SJCRH30 (cell line): Measurements from ENCODE around the gene DNAJB6. TPM values are rescaled to one million over a fixed set of nuclear protein-coding genes. Genes with fewer than 3 reads are reported as not detected.
A peak's percentile ranks its signal among the peaks of the same experiment; 100 is the strongest.
"Not testable (repeated sequence)": the region's sequence is repeated elsewhere in the genome, so short reads cannot be mapped to it uniquely, and the experiment has no call there.

ENCODE experiments used
- DNase-seq, 2 experiments: peaks; one replicate each; pipeline ENCODE4 v3.0.0-alpha.2; 2015 to 2020
- H3K27ac ChIP-seq: fragments of 250-450 bp; sonication (Bioruptor Pico); 2 replicates; pipeline ENCODE4 v1.5.1; 2020; ENCODE audit warnings: mild to moderate bottlenecking, moderate library complexity
- H3K27me3 ChIP-seq: fragments of 250-450 bp; sonication (Bioruptor Pico); 2 replicates; pipeline ENCODE4 v1.5.1; 2020; ENCODE audit warnings: mild to moderate bottlenecking, moderate library complexity
- H3K36me3 ChIP-seq: fragments of 250-450 bp; sonication (Bioruptor Pico); 2 replicates; pipeline ENCODE4 v1.5.1; 2020; ENCODE audit warnings: mild to moderate bottlenecking, moderate library complexity
- H3K4me1 ChIP-seq: fragments of 250-450 bp; sonication (Bioruptor Pico); 2 replicates; pipeline ENCODE4 v1.5.1; 2020; ENCODE audit warnings: mild to moderate bottlenecking, moderate library complexity
- H3K4me3 ChIP-seq: fragments of 250-450 bp; sonication (Bioruptor Pico); 2 replicates; pipeline ENCODE4 v1.5.1; 2020; ENCODE audit warnings: mild to moderate bottlenecking, moderate library complexity
- H3K9me3 ChIP-seq: fragments of 250-450 bp; sonication (Bioruptor Pico); replicated peaks from 2 replicates; pipeline ENCODE4 v1.5.1; 2020; ENCODE audit warnings: mild to moderate bottlenecking, moderate library complexity
- total RNA-seq: library from RNA; depleted of rRNA; stranded (reverse); fragments of >200 nt; shearing (Covaris generic); gene quantifications from 2 replicates; pipeline ENCODE4 v1.2.3, GENCODE V29; 2014

Gene DNAJB6
- total RNA-seq, 1 experiment from 2014 or later: 121 TPM

- H3K4me3 ChIP-seq: peak overlapping the region; percentile 23
- peak overlapping the region; percentile 91 for H3K27ac ChIP-seq
- no peaks in the 10 kb centered on the region for H3K36me3 ChIP-seq
- H3K4me1 ChIP-seq: peaks cover 19% of the 10 kb centered on the region
- no peaks in the 10 kb centered on the region for H3K9me3 ChIP-seq
- peak; percentile 42 to 64 for DNase-seq
- no peaks in the 10 kb centered on the region for H3K27me3 ChIP-seq
Observed at GRCh38 chr7:157309988-157310668, 26.7 kb upstream of the DNAJB6 start.

DNA sequence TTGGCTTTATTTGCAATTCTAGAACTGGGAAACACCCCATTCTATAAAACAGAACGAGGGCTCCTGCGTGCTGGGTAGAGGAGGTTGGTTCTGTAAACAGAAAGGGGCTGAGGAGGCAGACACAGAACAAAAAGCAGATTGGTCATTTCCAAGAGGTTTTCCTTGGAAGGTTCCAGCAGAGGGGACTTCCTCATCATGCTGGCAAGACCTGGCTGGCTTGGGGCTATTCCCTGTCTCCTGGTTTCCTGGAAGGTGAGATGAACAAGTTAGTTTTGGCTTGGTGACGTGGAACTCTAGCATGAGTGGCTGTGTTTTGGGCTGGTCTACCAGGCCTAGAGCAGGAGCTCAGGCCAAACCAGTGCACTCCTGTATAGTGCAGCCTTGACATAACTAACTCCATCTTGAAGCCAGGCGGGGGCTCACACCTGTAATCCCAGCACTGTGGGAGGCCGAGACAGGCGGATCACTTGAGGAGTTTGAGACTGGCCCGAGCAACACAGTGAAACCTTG is 26.1 kb upstream of the DNAJB6 start:
- DNase-seq: no peak
- no peaks in the 10 kb centered on the region for H3K9me3 ChIP-seq
- peak overlapping the region; percentile 91 for H3K27ac ChIP-seq
- no peak overlapping the region for H3K4me3 ChIP-seq
- H3K4me1 ChIP-seq: peaks cover 19% of the 10 kb centered on the region
- no peaks in the 10 kb centered on the region for H3K27me3 ChIP-seq
- no peaks in the 10 kb centered on the region for H3K36me3 ChIP-seq

DNA sequence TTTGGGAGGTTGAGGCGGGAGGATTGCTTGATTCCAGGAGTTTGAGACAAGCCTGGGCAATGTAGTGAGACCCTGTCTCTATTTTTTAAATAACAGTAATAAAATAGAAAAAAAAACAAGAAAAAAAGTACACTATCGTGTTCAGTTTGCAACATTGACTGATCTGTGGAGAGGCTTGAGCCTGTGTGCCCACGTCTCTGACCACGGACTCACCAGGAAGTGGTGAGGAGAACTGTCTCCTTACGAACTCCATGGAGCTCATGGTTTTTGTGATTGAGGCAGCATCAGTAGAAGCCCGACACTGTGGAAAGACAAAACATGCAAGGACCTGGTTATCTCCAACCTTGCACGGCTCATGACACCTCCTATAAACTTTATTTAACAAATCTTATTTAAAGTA is 23.9 kb upstream of the DNAJB6 start:
- Histone ChIP-seq H3K4me3 (no peak overlapping the region), H3K27ac (no peak overlapping the region), H3K4me1 (peaks cover 20% of the 10 kb centered on the region), H3K36me3 (no peaks in the 10 kb centered on the region), H3K27me3 (no peaks in the 10 kb centered on the region; the same call in 1 of the 2 replicates), H3K9me3 (no peaks in the 10 kb centered on the region)
- DNase-seq: no peak

GRCh38 chr7:157313645-157314044 is 23.2 kb upstream of the DNAJB6 start:
- Histone ChIP-seq H3K27ac (no peak overlapping the region), H3K4me1 (peaks cover 26% of the 10 kb centered on the region), H3K27me3 (no peaks in the 10 kb centered on the region; the same call in 1 of the 2 replicates), H3K36me3 (no peaks in the 10 kb centered on the region), H3K9me3 (no peaks in the 10 kb centered on the region), H3K4me3 (no peak overlapping the region)
- DNase-seq: no peak

DNA sequence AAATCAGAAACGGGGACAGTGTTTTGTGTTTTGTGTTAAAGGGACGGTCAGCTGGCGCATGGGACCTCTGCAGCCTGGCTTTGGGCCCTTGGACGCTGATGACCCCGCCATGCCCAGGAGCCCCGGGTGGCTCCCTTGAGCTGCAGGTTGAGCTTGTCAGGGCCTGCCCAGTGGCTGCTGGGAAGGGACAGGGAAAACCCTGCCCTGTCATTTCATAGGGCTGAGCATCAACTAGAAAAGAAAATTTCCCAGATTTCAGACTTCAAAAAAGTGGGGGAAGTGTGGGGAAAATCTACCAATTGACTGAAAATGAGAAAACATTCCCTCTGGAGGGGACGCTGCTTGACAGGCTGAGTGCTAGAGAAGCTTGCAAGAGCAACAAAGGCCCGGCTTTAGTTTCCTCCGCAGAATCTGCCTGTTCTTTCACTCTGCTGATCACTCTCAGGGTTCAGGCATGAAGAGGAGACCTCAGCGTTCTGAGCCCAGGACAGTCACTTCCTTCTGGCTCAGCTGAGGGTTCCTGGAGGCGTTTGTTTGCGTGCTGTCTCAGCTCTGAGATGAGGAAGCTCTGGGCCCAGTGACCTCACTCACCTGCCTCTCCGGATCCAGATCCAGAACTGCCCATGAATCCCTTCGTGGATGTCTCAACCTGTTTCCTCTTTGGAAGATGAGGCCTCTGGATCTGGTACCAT is 18.6 kb upstream of the DNAJB6 start:
- no peaks in the 10 kb centered on the region; the same call in 1 of the 2 replicates for H3K27me3 ChIP-seq
- no peaks in the 10 kb centered on the region for H3K9me3 ChIP-seq
- DNase-seq: no peak
- H3K4me1 ChIP-seq: peaks cover 13% of the 10 kb centered on the region; the same call in 1 of the 2 replicates
- no peak overlapping the region for H3K4me3 ChIP-seq
- H3K27ac ChIP-seq: no peak overlapping the region
- no peaks in the 10 kb centered on the region for H3K36me3 ChIP-seq

- H3K27ac ChIP-seq: no peak overlapping the region
- DNase-seq: no peak
- no peak overlapping the region for H3K4me3 ChIP-seq
- no peaks in the 10 kb centered on the region for H3K36me3 ChIP-seq
- H3K9me3 ChIP-seq: no peaks in the 10 kb centered on the region
- H3K27me3 ChIP-seq: no peaks in the 10 kb centered on the region; the same call in 1 of the 2 replicates
- H3K4me1 ChIP-seq: peaks cover 13% of the 10 kb centered on the region; the same call in 1 of the 2 replicates
Observed at GRCh38 chr7:157320608-157320980, 16.2 kb upstream of the DNAJB6 start.

DNA sequence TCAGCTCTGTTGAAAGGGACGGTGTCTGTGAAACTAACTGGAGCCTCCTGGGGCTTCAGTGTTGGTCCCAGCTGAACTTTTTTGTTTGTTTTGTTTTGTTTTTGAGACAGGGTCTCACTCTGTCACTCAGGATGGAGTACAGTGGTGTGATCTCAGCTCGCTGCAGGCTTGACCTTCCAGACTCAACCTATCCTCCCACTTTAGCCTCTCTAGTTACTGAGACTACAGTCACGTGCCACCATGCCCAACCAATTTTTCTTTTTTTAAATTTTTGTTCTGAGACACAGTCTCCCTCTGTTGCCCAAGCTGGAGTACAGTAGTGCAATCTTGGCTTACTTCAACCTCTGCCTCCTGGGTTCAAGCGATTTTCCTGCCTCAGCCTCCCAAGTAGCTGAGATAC is 13.4 kb upstream of the DNAJB6 start:
- Histone ChIP-seq H3K27ac (no peak overlapping the region), H3K36me3 (no peaks in the 10 kb centered on the region), H3K9me3 (no peaks in the 10 kb centered on the region), H3K4me1 (peaks cover 7% of the 10 kb centered on the region; the same call in 1 of the 2 replicates), H3K27me3 (no peaks in the 10 kb centered on the region), H3K4me3 (no peak overlapping the region)
- no peak for DNase-seq

GRCh38 chr7:157329447-157329846 is 7.4 kb upstream of the DNAJB6 start:
- no peaks in the 10 kb centered on the region for H3K9me3 ChIP-seq
- H3K4me1 ChIP-seq: peaks cover 5% of the 10 kb centered on the region; the same call in 1 of the 2 replicates
- no peak for DNase-seq
- H3K27me3 ChIP-seq: peaks cover 4% of the 10 kb centered on the region; the same call in 1 of the 2 replicates
- H3K27ac ChIP-seq: no peak overlapping the region
- no peak overlapping the region for H3K4me3 ChIP-seq
- H3K36me3 ChIP-seq: no peaks in the 10 kb centered on the region

- H3K36me3 ChIP-seq, H3K27ac ChIP-seq, H3K27me3 ChIP-seq, H3K4me1 ChIP-seq, DNase-seq, H3K4me3 ChIP-seq, H3K9me3 ChIP-seq: not testable (repeated sequence)
Observed at GRCh38 chr7:157330567-157330966, 6.2 kb upstream of the DNAJB6 start.

DNA sequence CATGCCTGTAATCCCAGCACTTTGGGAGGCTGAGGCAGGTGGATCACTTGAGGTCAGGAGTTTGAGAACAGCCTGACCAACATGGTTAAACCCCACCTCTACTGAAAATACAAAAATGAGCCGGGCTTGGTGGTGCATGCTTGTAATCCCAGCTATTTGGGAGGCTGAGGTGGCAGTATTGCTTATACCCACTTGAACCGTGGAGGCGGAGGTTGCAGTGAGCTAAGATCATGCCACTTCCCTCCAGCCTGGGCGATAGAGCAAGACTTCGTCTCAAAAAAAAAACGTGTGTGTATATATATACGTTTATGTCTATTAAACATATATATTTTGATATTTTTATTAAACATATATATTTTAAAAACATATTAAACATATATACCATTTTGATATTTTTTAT is 5.8 kb upstream of the DNAJB6 start:
- H3K9me3 ChIP-seq, H3K4me3 ChIP-seq: not testable (repeated sequence)

DNA sequence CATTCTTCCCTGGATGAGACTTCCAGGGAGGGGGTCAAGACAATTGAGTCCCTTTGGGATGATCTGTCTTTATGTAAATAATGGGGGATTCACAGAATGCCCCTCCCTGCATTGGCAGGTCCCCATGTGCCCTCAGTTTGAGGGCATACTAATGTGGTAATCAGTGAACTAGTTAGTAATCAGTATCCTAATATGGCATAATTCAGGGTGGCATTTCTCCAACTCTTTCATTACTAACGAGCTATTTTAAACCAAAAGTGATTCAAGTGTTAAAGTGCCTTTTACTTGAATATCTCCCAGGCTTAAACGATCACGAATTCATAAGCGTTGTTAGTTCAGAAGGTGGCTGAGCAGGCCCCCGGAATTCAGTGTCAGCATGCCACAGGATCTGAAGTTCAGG is 1.6 kb upstream of the DNAJB6 start:
- Histone ChIP-seq H3K36me3 (peaks cover 9% of the 10 kb centered on the region), H3K27me3 (no peaks in the 10 kb centered on the region), H3K4me3 (no peak overlapping the region), H3K4me1 (peaks cover 9% of the 10 kb centered on the region), H3K9me3 (no peaks in the 10 kb centered on the region), H3K27ac (no peak overlapping the region)
- DNase-seq: no peak

More for the DNA sequence above, 5.8 kb upstream of the DNAJB6 start:
- not testable (repeated sequence) for H3K4me1 ChIP-seq, H3K27ac ChIP-seq, H3K27me3 ChIP-seq, DNase-seq, H3K36me3 ChIP-seq

- H3K36me3 ChIP-seq: peaks cover 9% of the 10 kb centered on the region
- no peak overlapping the region for H3K4me3 ChIP-seq
- H3K27ac ChIP-seq: no peak overlapping the region
- no peaks in the 10 kb centered on the region for H3K27me3 ChIP-seq
- DNase-seq: no peak
- H3K4me1 ChIP-seq: peaks cover 9% of the 10 kb centered on the region
- no peaks in the 10 kb centered on the region for H3K9me3 ChIP-seq
Observed at GRCh38 chr7:157335991-157336382, 817 bp upstream of the DNAJB6 start.

GRCh38 chr7:157337316-157338149 is 729 bp downstream of the DNAJB6 start:
- H3K9me3 ChIP-seq: no peaks in the 10 kb centered on the region
- peak; percentile 60 to 66 for DNase-seq
- peaks cover 9% of the 10 kb centered on the region for H3K36me3 ChIP-seq
- no peaks in the 10 kb centered on the region for H3K27me3 ChIP-seq
- peak overlapping the region; percentile 92 for H3K4me3 ChIP-seq
- H3K27ac ChIP-seq: peak overlapping the region; percentile 71; the same call in 1 of the 2 replicates
- peaks cover 9% of the 10 kb centered on the region for H3K4me1 ChIP-seq

DNA sequence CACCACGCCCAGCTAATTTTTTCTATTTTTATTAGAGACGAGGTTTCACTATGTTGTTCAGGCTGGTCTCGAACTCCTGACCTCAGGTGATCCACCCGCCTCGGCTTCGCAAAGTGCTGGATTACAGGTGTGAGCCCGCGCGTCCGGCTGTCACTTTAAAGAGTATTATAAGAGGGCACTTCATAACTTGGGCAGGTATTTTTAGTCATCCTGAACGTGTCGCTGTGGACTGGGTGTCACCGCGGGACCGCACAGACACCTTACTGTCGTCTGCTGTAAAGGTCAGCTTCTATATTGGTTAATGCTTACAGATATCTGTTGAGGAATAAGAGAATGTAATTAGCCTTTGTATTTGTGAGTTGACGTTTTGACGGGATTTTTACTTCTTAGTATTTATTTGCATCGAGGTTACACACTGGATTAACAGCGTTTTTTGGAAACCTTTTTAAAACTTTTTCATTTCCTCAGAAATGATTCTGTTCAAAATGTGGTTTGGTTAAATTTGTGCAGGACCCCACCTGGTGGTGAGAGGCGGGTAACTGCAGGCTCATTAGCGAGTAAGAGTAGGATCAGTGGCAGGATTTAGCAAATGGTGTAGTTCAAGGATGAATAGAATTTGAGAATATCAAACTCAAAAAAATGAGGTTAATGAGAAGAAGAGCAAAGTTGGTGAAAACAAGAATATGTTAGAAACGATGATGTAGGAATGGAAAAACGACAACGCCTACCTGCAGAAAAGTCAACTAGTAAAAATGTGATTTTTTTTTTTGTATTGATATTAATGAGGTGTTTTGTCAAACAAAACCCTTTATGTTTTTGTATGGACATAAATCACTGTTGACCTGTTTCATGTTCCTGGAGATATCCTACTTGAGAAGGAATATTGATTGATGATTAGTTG is 3.2 kb downstream of the DNAJB6 start:
- DNase-seq: peak; percentile 54 to 83
- no peaks in the 10 kb centered on the region for H3K27me3 ChIP-seq
- H3K36me3 ChIP-seq: peaks cover 16% of the 10 kb centered on the region
- no peaks in the 10 kb centered on the region for H3K9me3 ChIP-seq
- H3K27ac ChIP-seq: no peak overlapping the region
- H3K4me3 ChIP-seq: no peak overlapping the region
- H3K4me1 ChIP-seq: peaks cover 7% of the 10 kb centered on the region
